GM19043 (cell line): Measurements from ENCODE around the gene TNFSF15.

Experiments used
- ATAC-seq: cut with Tn5 transposase; IDR thresholded peaks from one replicate; pipeline ENCODE4 v1.9.1; 2021; ENCODE audit warnings: low read depth; ENCODE audit not compliant: unreplicated experiment

The TNFSF15 gene

GRCh38 chr9:114826431-114826830 is 20.6 kb upstream of the TNFSF15 start:
- ATAC-seq, result no peak

GRCh38 chr9:114825126-114825795 is 19.4 kb upstream of the TNFSF15 start:
- no peak for ATAC-seq

GRCh38 chr9:114824110-114824509 is 18.3 kb upstream of the TNFSF15 start:
- ATAC-seq, result no peak

- no peak for ATAC-seq
These were observed 17.6 kb upstream of the TNFSF15 start for GRCh38 chr9:114823441-114823840.

- ATAC-seq, result no peak
These were observed 16.9 kb upstream of the TNFSF15 start for GRCh38 chr9:114822708-114823107.

GRCh38 chr9:114820776-114821501 is 15.1 kb upstream of the TNFSF15 start:
- no peak for ATAC-seq

GRCh38 chr9:114818178-114818577 is 12.3 kb upstream of the TNFSF15 start:
- ATAC-seq, result no peak

GRCh38 chr9:114813717-114814418 is 8.0 kb upstream of the TNFSF15 start:
- no peak for ATAC-seq

- ATAC-seq, result no peak
These were observed 6.3 kb upstream of the TNFSF15 start for GRCh38 chr9:114811966-114812636.

- no peak for ATAC-seq
These were observed 5.5 kb upstream of the TNFSF15 start for GRCh38 chr9:114811301-114811700.

GRCh38 chr9:114810614-114811013 is 4.8 kb upstream of the TNFSF15 start:
- no peak for ATAC-seq

- peak; percentile 35 for ATAC-seq
These were observed 674 bp upstream of the TNFSF15 start for GRCh38 chr9:114806526-114806900.

GRCh38 chr9:114804505-114804904 is 1.3 kb downstream of the TNFSF15 start:
- no peak for ATAC-seq

GRCh38 chr9:114803479-114804265 is 2.2 kb downstream of the TNFSF15 start:
- ATAC-seq, result no peak

GRCh38 chr9:114799925-114800324 is 5.9 kb downstream of the TNFSF15 start:
- ATAC-seq, result no peak

- no peak for ATAC-seq
These were observed 6.4 kb downstream of the TNFSF15 start for GRCh38 chr9:114799441-114799840.

GRCh38 chr9:114798780-114799427 is 6.9 kb downstream of the TNFSF15 start:
- ATAC-seq, result no peak

- ATAC-seq, result no peak
These were observed 7.7 kb downstream of the TNFSF15 start for GRCh38 chr9:114798101-114798500.

- no peak for ATAC-seq
These were observed 13.4 kb downstream of the TNFSF15 start for GRCh38 chr9:114792396-114792795.

- ATAC-seq, result no peak
These were observed 14.1 kb downstream of the TNFSF15 start for GRCh38 chr9:114791736-114792135.
